Lung (tissue), 12 donors: ENCODE data around the gene RINL. TPM values are rescaled to one million over a fixed set of nuclear protein-coding genes. Genes with fewer than 3 reads are reported as not detected.

ENCODE experiments used
- ATAC-seq: fragments of 200-7000 bp; cut with Tn5 transposase; one replicate; pipeline ENCODE4 v1.9.1; 2020; ENCODE audit warnings: moderate number of reproducible peaks; ENCODE audit not compliant: insufficient read depth, low FRiP score
- DNase-seq, 3 donors: peaks; one replicate each; pipeline ENCODE4 v3.0.0-alpha.2; 2013 to 2017
- H3K27ac ChIP-seq, 2 donors: one replicate each; pipeline ENCODE4 v1.5.1; 2013; ENCODE audit warnings: mild to moderate bottlenecking in 2 of 2, moderate library complexity in 2 of 2, control low read depth in 1 of 2, inconsistent platforms in 1 of 2, low read depth in 1 of 2, low read length in 1 of 2
- H3K27me3 ChIP-seq, 3 donors: one replicate each; pipeline ENCODE4 v1.5.1; 2013; ENCODE audit warnings: low read length in 2 of 3; ENCODE audit not compliant: control insufficient read depth in 3 of 3, insufficient read depth in 3 of 3
- H3K36me3 ChIP-seq, 4 donors: one replicate each; pipeline ENCODE4 v1.5.1; 2013; ENCODE audit warnings: low read length in 4 of 4, mild to moderate bottlenecking in 1 of 4, moderate library complexity in 1 of 4; ENCODE audit not compliant: control insufficient read depth in 4 of 4, insufficient read depth in 4 of 4
- H3K4me1 ChIP-seq, 5 donors: one replicate each; pipeline ENCODE4 v1.5.1; 2013; ENCODE audit warnings: low read length in 5 of 5, mild to moderate bottlenecking in 2 of 5, moderate library complexity in 1 of 5; ENCODE audit not compliant: control insufficient read depth in 5 of 5, insufficient read depth in 5 of 5
- H3K4me3 ChIP-seq: one replicate; pipeline ENCODE4 v1.5.1; 2013; ENCODE audit warnings: mild to moderate bottlenecking, control low read depth, moderate library complexity
- H3K9ac ChIP-seq, 2 donors: one replicate each; pipeline ENCODE4 v1.5.1; 2013; ENCODE audit warnings: low read length in 2 of 2, control low read depth in 1 of 2; ENCODE audit not compliant: insufficient read depth in 1 of 2
- H3K9me3 ChIP-seq, 4 donors: one replicate each; pipeline ENCODE4 v1.5.1; 2013; ENCODE audit warnings: low read length in 3 of 4, mild to moderate bottlenecking in 1 of 4, moderate library complexity in 1 of 4; ENCODE audit not compliant: control insufficient read depth in 4 of 4, insufficient read depth in 3 of 4
- WGBS, 2 donors: extraction: QIAGEN DNeasy Blood & Tissue Kit; methylation state at CpG; one replicate each; pipeline ENCODE4 v1.1.7; 2013; 5-methylcytosine and 5-hydroxymethylcytosine counted together
- polyA plus RNA-seq, 2 donors: library from polyadenylated mRNA; stranded (reverse); fragments of 200-250 nt; gene quantifications; one replicate each; pipeline ENCODE4 v1.2.1, GENCODE V29; 2013
- total RNA-seq, 2 donors: library from RNA; depleted of rRNA in 1 of 2; stranded (reverse); fragments of >200 nt in 1 of 2; gene quantifications; one replicate each; pipeline ENCODE4 v1.2.1, GENCODE V29; 2014 to 2021
- TF ChIP-seq, protein P1 (sequence below): IDR thresholded peaks from 2 replicates; pipeline ENCODE4 v1.5.1; 2012; ENCODE audit warnings: mild to moderate bottlenecking; ENCODE audit errors: control extremely low read depth, extremely low read depth
- donor health status: control.
- donor health status: control.
- donor health status: Bipolar disorder and iron deficiency.
- donor health status: healthy.
- donor health status: DM: yes; HTN: yes; CAD: no.

The RINL gene
- total and polyA plus RNA-seq, 4 donors = 7.0 to 24.0 (median 15.4) TPM

DNA sequence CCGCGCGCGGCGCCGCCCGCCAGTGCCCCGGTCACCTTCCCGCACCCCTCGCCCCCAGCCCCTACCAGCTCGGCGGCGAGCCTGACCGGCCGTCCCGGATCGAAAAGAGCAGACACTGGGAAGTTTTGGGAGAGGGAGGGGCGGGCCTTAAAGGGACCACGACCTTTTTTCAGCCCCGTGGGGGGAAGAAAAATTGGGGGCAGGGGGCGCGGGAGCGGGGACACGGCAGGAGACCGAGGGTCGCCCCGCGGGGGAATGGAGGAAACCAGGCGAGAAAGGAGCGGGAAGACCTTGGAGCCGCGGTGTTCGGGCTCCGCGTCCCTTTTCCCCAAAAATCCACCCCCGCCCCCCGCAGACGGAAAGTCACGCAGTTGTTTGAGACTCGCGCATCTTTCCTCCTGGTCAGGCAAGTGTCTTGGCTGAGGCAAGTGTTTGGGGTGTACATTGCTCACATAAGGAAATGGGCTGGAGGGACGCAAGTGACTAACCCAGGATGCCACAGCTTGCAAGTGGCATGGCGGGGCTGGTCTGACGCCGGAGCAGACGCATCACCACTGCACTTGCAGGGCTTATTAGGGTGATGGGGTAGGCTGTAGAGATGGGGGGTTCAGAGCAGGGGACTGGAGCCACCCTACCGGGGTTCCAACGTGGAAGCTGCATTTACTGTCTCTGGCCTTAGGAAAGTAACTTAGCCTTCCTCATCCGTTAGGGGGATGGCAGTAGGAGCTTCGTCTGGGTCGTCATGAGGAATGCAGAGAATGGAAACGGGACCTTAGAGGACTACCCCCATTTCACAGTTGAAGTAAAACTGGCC lies 25.6 kb downstream of the RINL start:
- peak; percentile 61 to 73 (median 65) for DNase-seq
- peak overlapping the region; percentile 56 to 65 for H3K9ac ChIP-seq
- no peaks in the 10 kb centered on the region for H3K9me3 ChIP-seq
- H3K27me3 ChIP-seq = no peaks in the 10 kb centered on the region
- peak overlapping the region; percentile 47 for H3K4me3 ChIP-seq
- no peak for ATAC-seq
- TF ChIP-seq, protein P1, sequence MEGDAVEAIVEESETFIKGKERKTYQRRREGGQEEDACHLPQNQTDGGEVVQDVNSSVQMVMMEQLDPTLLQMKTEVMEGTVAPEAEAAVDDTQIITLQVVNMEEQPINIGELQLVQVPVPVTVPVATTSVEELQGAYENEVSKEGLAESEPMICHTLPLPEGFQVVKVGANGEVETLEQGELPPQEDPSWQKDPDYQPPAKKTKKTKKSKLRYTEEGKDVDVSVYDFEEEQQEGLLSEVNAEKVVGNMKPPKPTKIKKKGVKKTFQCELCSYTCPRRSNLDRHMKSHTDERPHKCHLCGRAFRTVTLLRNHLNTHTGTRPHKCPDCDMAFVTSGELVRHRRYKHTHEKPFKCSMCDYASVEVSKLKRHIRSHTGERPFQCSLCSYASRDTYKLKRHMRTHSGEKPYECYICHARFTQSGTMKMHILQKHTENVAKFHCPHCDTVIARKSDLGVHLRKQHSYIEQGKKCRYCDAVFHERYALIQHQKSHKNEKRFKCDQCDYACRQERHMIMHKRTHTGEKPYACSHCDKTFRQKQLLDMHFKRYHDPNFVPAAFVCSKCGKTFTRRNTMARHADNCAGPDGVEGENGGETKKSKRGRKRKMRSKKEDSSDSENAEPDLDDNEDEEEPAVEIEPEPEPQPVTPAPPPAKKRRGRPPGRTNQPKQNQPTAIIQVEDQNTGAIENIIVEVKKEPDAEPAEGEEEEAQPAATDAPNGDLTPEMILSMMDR = no peak
- peak overlapping the region; percentile 95 to 97 for H3K27ac ChIP-seq
- WGBS, 2 donors = 1 to 2% methylated on average over 46 to 52 of the region's 52 CpGs
- peaks cover 0 to 8% (median 3%) of the 10 kb centered on the region in 4 donors for H3K36me3 ChIP-seq
- peaks cover 4 to 31% (median 9%) of the 10 kb centered on the region in 5 donors for H3K4me1 ChIP-seq

DNA sequence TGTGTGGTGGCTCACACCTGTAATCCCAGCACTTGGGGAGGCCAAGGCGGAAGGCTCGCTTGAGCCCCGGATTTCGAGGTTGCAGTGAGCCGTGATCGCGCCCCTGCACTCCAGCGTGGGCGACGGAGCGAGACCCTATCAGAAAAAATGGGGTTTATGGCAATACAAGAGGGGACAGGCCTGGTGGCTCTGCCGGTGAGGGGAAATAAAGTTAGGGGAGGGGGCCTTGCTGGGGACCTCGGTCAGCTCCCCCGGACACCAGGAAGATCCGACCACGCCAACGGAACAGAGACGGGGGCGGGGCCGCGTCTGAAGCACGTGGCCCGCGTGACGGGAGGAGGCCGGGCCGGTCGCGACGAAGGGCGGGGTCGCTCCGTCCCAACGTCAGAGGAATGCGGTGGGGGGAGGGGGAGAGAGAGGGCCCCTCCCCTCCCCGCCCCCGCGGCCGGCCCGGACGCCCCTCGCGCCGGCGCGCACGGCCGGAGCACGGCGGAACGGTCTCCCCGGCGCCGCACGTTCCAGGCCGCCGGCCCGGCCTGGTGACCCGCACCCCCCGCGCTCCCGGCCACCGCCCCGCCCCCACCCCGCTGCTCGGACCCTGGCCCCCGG lies 26.3 kb downstream of the RINL start:
- Histone ChIP-seq H3K9ac (peak overlapping the region; percentile 39 to 98), H3K36me3 (peaks cover 7 to 14% (median 9%) of the 10 kb centered on the region in 4 donors), H3K27ac (peak overlapping the region; percentile 97 to 98), H3K4me1 (peaks cover 4 to 33% (median 9%) of the 10 kb centered on the region in 5 donors), H3K9me3 (no peaks in the 10 kb centered on the region), H3K4me3 (peak overlapping the region; percentile 62), H3K27me3 (no peaks in the 10 kb centered on the region)
- TF ChIP-seq, protein P1 = no peak
- WGBS, 2 donors = 0 to 1% methylated on average over 25 to 65 of the region's 67 CpGs
- peak; percentile 95 to 97 (median 96) for DNase-seq
- peak; percentile 21 for ATAC-seq

DNA sequence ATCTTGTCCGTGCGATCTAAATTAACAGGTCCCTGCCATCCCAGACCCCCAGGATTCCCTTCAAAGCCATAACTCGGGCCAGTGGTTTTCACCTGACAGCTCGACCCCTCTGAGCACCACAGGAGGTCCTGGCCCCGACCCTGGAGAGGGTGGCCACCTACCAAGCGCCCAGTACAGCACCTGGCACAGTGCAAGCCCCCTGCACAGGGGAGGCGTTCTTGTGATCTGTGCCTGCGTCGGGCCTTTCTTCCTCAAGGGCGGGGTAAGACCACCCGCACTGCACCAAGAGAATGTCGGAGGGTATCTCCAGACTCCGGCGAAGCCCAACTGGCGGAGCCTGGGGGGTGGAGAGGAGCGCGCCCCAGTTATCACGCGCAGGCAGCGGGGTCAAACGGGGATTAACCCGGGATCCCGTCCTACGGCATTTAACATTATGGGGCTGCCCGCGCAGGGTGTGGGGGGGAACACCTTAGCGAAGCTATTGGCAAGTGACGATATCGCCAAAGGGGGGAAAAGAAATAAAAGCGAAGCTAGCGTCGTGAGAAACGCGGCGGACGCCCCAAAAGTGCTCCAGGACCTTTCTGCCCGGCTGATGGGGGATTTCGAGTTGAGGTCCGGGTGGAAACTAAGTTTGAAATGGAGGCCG lies 27.0 kb downstream of the RINL start:
- Histone ChIP-seq H3K27me3 (no peaks in the 10 kb centered on the region), H3K27ac (peak overlapping the region; percentile 97 to 98), H3K9ac (peak overlapping the region; percentile 82 to 98), H3K36me3 (peaks cover 12 to 17% (median 13%) of the 10 kb centered on the region in 4 donors), H3K9me3 (no peaks in the 10 kb centered on the region), H3K4me1 (peaks cover 4 to 33% (median 9%) of the 10 kb centered on the region in 5 donors), H3K4me3 (peak overlapping the region; percentile 62)
- ATAC-seq (no peak), DNase-seq (peak; percentile 46 to 56 (median 53))
- 0 to 1% methylated on average over 40 of the region's 40 CpGs for WGBS, 2 donors
- TF ChIP-seq, protein P1 = no peak
